HG02588 (cell line): ENCODE measurements around the gene COX14.

Experiments used
- ATAC-seq: cut with Tn5 transposase; IDR thresholded peaks from one replicate; pipeline ENCODE4 v1.9.1; 2021; ENCODE audit warnings: mild to moderate bottlenecking, moderate library complexity; ENCODE audit not compliant: unreplicated experiment

COX14 gene

DNA sequence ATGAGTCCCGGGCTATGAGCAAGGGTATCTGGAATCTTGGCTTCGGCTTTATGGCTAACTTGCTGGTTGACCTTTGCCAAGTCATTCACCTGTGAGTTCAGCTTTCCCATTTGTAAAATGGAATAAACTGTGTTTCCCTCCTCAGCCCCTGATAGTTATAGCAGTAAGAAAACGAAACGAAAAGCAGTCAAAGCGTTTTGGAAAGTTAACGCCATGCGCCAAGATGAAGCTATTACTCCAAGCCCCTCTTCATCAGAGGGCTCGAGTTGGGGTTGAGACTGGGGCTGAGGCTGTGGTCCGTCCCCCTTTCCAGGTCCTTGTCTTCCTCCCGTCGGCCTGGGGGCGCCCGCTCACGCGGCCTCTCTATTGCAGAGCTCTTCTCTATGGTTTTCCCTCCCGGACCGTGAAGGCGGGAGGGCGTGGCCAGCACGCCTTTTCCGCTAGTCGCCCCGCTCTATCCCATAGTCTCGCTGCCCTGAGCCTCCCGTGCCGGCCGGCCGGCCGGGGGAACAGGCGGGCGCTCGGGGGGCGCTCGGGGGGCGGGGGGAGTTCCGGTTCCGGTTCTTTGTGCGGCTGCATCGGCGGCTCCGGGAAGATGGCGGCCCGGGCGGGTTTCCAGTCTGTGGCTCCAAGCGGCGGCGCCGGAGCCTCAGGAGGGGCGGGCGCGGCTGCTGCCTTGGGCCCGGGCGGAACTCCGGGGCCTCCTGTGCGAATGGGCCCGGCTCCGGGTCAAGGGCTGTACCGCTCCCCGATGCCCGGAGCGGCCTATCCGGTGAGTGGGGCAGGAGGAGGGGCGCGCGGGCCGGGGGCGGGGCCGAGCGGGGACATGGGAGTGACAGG is 27.0 kb upstream of the COX14 start, which contains the start of gene SMARCD1:
SMARCD1 (plus strand) TSS at position 568 of the 840 bp plus-strand sequence; CDS start at position 596, 28 bp downstream.
- ATAC-seq, result peak; percentile 80

DNA sequence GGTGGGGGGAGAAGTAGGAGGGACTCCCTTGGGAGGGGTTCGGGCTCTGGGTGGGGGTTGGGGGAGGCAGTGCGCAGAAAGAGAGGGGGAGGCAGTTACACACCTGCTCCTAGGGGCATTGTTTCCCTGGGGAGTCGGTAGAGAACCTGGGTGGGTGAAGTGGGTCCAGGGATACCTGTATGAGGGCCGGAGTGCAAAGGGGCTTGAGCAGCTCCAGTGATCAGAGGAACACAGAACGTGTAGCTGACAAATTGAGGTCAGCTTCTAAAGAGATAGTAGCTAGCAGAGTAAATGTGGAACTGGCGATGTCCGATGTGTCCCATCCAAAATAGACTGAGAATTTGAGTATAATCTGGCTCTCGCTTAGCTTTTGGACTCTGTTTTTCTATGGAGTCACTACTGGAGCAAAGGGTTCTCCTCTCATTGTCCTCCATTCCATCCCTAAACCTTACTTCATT is 26.4 kb upstream of the COX14 start:
- ATAC-seq, result peak; percentile 4

DNA sequence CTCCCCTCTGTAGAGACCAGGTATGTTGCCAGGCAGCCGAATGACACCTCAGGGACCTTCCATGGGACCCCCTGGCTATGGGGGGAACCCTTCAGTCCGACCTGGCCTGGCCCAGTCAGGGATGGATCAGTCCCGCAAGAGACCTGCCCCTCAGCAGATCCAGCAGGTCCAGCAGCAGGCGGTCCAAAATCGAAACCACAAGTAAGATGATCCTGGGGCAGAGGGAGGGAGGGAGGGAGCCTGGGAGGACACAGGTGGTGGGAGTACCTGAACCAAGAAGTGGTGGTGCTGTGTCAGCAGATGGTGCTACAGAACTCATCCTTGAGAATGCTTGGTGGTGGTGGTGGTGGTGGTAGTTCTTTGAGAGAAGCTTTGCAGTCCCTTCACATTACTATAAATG is 25.9 kb upstream of the COX14 start:
- ATAC-seq, result no peak

DNA sequence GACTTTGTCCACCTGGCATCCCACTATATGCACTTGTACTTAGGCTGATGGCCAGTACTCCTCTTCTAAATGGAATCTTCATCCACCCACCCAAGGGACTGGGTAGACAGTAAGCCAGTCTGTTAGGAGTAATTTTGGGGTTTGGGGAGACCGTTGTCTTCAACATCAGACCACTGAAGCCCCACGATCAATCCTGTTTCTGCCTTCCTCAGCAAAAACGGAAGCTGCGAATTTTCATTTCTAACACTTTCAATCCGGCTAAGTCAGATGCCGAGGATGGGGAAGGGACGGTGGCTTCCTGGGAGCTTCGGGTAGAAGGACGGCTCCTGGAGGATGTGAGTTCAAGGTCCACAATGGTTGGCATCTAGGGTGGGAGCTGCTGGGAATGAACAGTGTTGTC is 24.9 kb upstream of the COX14 start:
- no peak for ATAC-seq

DNA sequence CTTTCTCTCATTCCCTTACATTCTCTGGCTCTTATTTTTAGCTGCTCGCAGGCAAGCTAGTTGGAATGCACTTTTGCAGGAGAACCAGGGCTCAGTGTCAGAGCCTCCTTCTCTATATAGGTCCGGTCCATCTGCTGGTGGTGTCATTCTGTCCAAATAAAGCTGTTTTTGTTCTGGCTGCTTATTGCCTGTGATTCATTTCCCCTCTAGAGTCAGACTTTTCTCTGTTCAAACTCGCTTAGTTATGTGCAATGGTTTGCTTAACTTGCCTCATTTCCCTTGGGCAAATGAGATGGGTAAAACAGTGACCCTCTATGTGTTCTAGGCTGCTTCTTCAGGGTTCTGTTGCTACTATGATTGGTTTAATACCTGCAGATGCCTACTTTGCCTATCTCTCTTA is 24.0 kb upstream of the COX14 start:
- no peak for ATAC-seq

DNA sequence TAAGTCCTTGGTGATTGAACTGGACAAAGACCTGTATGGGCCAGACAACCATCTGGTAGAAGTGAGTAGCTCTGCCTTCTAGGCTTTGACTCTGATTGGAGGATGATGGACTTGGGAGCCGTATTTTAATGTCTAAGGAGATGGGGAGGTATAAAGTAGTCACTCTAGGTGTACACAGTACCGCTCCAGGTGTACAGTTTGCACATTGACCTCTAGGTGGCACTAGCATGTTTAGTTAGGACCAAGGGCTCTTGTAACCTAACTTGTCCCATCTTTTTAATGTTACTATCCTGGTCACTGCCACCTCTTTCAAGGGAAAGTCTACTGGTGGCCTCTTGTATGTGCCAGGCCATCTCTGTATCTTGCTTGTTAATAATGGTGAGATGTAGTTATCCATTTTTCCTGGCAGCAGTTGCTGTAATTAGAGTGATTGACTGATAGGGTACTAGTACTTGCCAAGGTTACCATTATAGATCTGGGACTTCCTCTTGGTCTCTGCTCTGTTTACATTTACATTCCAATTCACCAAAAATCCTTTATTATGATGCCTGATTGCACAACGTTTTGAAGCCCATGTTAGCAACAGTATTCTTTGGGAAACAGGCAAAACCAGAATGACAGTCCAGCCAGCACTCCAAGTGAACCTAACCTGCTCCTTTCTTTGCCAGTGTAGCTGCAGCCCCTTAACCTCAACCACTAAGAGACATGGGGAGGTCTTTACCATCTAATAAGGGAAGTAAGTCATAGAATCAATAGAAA is 23.3 kb upstream of the COX14 start:
- no peak for ATAC-seq

DNA sequence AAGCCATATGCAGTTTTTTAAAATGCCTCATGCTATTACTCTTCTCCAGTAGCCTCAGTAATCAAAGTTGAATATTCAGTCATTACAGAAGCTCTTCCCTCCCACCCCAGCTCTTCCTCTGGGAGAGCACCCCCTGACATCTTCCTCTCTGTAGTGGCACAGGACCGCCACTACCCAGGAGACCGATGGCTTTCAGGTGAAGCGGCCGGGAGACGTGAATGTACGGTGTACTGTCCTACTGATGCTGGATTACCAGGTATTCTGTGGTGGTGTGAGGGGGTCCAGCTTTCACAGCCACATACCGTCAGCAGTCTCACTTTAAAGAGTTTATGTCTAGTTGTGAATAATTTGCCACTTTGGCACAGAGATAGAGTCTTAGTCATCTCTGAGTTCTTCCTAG is 22.3 kb upstream of the COX14 start:
- ATAC-seq, result no peak

DNA sequence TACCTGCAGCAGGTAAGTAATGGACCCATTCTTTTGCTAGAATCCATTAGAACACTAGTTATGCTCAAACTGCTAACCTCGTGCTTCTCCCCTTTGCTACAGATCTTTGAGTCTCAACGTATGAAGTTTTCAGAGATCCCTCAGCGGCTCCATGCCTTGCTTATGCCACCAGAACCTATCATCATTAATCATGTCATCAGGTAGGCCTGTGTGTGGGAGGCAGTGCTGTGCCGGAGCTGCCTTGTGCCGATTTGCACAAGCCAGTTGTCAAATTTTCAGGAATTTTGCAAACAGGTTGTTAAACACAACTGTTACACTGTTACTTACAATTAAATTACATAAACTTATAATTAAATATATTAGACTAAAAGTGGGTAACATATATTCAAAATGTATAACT is 21.6 kb upstream of the COX14 start:
- ATAC-seq, result no peak

DNA sequence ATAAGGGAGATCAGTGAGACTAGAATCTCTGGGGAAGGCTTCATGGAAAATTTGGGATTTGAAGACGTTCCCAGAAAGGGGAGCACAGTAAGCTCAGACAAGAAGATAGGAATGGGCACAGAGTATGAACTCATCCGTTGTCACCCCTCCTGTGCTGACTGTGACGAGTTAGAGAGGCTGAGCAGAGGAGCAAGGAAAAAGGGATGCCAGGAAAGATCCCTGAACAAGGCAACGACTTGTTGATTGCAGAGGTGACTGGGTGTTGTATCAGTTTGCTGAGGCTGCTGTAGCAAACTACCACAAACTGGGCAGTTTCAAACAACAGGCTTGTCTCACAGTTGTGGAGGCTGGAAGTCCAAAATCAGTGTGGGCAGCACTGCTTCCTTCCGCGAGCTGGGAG is 14.1 kb upstream of the COX14 start:
- ATAC-seq, result no peak

DNA sequence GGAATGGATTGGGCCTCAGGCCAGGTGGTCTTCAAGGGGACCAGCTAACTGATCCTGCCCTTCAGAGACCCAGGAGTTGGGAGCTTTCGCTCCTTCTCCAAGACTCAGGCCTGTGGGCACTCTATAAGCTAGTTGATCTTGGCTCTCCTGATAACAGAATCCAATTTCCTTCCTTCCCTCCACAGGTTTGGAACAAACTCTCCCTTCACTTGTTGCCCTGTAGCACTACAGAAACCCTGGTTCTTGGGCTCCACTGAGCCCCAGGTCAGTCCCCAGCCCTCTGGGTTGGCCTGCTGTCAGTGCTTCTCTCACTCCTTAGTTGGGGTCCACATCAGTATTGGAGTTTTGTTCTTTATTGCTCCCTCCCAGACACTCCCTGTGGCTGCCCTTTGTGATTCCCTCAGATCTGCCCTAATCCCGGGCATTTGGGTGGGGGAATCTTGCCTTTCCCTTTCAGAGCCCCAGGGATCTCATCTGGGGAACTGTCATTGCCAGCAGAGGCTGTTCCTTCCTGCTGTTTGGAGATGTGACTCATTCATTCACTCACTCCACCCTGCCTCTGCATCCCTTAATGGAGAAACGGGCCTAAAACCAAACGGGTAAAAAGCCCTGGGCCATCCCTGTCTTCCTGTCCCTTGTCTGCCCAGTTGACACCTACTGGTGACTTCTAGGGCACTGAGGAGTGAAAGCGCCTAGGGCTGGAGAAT is 12.6 kb upstream of the COX14 start:
- ATAC-seq, result no peak

DNA sequence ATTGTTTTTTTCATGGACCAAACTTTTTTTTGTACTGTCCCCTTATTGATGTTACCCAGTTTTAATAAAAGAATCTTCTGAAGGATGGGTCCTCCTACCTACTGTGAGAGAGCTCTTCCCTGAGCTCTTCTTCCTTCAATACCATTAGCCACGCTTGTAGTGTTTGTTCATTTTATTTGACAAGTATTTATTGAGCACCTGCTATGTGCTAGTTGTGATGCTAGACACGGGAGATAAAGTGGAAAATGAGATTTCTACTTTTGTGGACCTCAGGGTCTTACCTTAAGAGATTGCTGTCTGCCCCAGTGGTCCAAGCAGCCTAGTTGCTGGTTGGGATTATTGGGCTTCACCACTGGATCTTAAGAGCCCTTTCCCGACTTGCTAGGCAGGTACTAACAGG is 11.5 kb upstream of the COX14 start:
- ATAC-seq, result no peak

DNA sequence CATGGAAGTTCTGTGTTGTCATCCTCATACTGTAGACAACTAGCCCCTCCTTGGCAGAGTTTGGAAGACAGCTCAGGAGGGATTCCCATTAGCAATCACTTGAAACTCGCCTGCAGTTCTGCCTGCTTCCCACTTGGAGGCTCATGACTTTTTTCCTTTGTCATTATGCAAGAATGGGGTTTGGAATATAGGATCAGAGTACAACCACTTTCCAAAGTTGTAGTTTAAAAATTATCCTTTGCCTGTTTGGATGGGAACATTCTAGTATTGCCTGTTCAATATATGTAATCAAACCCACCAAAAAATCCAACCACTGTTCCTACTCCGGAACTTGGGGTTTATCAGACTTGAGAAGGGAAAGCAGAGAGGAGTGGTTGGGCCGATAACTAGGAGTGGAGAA is 10.4 kb upstream of the COX14 start:
- no peak for ATAC-seq

DNA sequence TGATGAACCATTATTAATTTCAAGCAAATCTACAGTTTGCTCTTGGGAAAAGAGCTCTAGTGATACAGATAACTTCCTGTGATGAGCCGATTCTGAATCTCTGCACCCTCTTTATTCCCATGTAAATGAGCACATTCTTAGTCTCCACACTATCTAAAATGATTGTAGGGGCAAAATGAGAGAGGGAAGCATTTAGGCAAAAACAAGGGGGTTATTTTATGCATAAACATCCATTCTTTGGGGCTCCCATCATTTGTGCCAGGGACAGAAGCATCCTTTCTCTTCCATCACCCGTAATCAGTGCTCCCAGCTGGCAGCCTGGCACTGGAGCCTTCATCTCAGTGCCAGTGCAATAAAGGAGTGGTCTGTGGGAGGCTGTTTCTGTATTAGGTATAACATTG is 9.9 kb upstream of the COX14 start:
- no peak for ATAC-seq

DNA sequence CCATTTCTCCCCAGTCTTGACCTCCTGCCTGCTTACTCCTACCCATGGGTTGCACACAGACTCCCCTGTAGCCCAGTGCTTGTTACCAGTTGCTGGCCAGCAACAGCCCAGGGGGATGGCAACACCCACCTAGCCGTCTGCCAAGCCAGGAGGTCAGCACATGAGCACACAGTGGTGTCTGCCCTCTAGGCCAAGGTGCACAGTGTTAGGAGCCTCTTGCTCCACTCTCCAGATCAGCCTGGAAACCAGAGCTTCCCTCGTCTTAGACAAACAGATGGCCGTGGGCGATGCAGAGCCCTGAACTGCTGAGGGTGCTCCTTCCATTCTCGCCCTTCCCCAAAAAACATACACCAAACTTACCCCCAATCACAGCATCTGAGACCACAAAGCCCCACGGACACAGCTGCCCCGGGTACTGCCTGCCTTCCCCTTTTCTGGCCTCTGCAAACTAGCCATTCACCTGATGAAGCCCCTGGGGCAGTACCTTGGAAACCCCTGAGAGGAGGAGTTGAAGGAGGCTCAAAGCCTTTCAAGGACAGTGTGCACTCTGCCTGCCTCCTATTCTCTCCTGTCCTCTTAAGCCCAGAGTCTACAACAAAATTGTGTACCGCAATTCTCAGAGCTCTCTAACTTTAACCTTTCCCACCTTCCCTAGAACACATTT is 9.3 kb upstream of the COX14 start:
- ATAC-seq, result no peak

DNA sequence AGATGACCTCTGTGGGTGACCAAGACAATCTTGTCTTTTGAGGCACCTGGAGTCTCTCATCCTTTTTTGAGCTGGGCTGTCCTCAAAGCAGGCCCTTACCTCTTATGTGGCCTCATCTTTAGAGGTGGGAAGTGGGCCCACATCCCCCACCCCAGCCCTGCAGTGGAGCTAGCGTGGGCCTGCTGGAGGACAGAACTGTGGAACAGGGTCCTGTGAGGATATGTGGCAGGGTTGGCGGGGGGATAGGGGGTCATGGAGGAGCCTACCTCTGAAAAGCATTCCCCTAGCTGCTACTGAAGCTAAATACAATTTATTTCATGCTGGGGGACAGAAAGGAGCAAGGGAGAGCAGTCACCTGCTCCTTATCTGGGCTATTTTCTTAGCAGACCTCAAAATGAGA is 8.7 kb upstream of the COX14 start:
- no peak for ATAC-seq

DNA sequence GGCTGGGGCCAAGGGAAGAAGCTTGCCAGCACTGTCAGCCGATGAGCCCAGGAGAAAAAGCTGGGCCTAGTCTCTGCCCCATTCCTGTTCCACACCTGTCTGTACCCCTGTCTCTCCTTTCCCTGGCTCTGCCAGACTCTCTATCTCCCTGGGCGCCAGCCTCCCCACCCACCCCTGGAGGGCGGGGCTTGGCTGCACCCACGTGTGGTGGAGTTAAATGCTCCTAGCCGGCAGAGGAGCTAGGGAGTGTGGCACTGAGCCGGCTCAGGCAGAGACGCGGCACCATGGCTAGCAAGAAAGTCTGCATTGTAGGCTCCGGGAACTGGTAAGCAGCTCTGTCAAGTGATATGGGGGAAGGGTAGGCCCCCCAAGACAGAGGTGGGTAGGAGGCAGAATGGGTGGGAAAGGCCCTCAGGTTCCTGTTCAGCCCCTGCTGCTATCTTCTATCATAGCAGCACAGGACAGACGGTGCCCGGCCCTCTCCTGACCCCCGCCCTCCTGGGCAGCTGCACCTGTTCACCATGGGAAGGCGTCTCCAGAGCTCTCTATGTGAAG is 8.2 kb upstream of the COX14 start, which contains the start of gene GPD1:
GPD1 (plus strand) TSS at position 242 of the 555 bp plus-strand sequence; CDS start at position 285, 43 bp downstream.
- no peak for ATAC-seq

DNA sequence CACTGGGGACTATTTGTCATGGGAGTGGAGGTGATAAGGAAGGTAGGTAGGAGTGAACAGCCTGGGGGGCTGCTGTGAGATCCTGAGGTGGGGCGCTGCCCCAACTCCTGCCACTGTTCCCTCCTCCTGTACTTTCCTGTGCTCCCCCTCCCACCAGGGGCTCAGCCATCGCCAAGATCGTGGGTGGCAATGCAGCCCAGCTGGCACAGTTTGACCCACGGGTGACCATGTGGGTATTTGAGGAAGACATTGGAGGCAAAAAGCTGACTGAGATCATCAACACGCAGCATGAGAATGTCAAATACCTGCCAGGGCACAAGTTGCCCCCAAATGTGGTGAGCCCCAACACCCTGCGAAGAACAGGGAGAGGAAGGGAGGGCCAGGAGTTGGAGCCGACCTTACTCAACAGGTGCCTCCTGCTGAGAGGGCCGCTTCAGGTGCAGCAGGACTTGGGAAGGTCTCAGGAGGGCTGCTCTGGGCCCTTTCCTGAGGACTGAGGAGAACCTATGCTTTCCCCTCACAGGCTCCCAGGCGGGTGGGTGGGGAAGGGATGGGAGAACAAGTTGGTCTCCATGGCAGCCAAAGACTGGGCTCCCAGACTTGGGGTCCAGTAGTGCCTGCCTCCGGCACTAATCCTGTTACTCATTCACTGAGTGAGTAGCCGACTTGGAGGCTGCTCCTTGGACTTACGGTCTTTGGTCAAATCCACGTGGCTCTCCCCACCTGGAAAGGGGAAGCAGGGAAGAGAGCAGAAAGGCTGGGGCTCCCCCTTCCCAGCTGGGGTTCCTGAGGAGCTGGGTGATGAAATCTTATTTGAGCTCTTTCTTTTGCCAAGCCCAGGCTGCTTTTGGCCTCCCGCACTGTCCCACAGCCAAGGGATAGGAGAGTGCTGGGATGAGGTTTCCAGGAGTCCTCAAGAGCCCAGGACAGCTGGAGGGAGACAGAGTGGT is 7.3 kb upstream of the COX14 start:
- no peak for ATAC-seq

DNA sequence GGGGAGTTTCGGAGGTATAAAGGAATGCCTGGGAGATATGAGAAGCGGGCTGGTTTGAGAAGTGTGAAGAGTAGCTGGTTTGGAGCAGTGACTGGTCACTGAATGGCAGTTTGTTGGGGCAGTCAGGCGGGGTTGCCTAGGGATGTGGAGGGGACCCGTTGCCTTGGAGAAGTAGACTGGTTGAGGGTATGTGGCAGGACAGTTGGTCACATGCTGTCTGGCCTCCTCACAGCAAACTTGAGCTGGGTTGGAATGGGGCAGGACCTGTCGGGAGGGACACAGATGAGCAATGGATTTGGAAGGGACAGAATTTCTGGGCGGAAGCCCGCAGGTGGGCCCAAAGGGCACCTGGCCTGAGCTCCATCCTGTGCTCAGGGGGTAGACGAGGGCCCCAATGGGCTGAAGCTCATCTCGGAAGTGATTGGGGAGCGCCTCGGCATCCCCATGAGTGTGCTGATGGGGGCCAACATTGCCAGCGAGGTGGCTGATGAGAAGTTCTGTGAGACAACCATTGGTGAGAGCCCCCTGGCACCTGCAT is 6.1 kb upstream of the COX14 start:
- no peak for ATAC-seq

DNA sequence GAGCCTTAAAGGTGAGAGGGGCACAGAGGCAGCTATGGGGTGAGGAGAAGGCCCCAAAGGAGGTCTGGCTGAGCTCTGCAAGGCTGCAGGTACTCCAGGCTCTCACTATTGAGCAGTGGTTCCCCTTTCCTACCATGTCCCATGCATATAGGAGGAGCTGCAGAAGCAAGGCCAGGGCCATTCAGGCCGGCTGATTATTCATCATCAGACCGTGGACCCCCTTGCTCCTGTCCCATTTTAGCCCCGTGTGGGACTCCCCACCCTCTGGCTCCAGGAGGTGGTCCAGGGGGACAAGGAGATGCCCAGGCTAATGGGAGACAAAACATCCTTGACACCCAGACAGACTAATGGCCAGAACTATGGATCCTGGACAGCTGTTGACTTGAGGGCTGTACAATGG is 5.1 kb upstream of the COX14 start:
- no peak for ATAC-seq
